NCI-H2171 (cell line): ENCODE measurements around the gene FSIP1.

Experiments used
- DNase-seq: peaks from one replicate; lab custom pipeline; 2025; lab: John Stamatoyannopoulos, UW

FSIP1 gene

GRCh38 chr15:39756806-39757522 lies 25.7 kb downstream of the FSIP1 start:
- DNase-seq = peak; percentile 76

- no peak for DNase-seq
Observed at GRCh38 chr15:39752991-39753390, 29.6 kb downstream of the FSIP1 start.

GRCh38 chr15:39752246-39752645 lies 30.4 kb downstream of the FSIP1 start:
- no peak for DNase-seq

- no peak for DNase-seq
Observed at GRCh38 chr15:39748276-39748675, 34.4 kb downstream of the FSIP1 start.

DNA sequence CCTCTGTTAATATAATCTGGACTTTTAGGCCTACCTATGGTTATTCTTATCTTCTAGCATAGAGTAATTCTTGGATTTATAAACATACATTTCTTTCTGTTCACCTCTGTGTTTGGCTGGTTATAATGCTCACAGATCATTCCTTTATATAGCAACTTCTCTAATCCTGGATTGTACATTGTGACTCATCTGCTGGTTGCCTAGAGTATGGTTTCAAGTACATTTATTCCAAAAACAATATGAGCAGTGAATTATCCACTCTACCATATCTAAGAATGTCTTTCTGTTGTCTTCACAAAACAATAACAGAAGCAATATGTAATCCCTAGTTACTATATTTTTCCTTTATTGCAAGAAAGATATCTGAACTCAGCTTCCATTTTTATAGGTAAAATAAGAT lies 35.3 kb downstream of the FSIP1 start:
- DNase-seq = no peak

GRCh38 chr15:39746714-39747276 lies 35.8 kb downstream of the FSIP1 start:
- DNase-seq = no peak

GRCh38 chr15:39746176-39746575 lies 36.5 kb downstream of the FSIP1 start:
- DNase-seq = no peak

- no peak for DNase-seq
Observed at GRCh38 chr15:39745415-39745814, 37.2 kb downstream of the FSIP1 start.

- no peak for DNase-seq
Observed at GRCh38 chr15:39744334-39745103, 38.1 kb downstream of the FSIP1 start.

DNA sequence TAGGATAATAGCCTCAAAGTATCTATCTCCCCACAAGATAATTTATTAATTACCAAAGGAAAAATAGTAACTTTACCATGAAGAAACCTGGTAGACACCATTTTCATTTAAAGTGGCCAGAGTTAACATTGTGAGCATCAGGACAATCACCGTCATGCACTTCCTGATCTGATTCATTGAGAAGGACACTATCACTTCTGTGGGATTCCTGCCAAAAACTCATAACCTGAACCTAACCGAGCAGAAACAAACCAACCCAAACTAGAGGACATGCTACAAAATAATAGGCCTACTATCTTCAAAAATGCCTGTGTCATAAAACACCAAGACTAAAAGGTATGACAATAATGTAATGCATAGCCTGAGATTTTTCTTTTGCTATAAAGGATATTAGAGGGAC lies 39.0 kb downstream of the FSIP1 start:
- DNase-seq = no peak

- no peak for DNase-seq
Observed at GRCh38 chr15:39741258-39741657, 41.4 kb downstream of the FSIP1 start.

GRCh38 chr15:39738998-39739397 lies 43.6 kb downstream of the FSIP1 start:
- no peak for DNase-seq

- no peak for DNase-seq
Observed at GRCh38 chr15:39737196-39737550, 45.5 kb downstream of the FSIP1 start.

DNA sequence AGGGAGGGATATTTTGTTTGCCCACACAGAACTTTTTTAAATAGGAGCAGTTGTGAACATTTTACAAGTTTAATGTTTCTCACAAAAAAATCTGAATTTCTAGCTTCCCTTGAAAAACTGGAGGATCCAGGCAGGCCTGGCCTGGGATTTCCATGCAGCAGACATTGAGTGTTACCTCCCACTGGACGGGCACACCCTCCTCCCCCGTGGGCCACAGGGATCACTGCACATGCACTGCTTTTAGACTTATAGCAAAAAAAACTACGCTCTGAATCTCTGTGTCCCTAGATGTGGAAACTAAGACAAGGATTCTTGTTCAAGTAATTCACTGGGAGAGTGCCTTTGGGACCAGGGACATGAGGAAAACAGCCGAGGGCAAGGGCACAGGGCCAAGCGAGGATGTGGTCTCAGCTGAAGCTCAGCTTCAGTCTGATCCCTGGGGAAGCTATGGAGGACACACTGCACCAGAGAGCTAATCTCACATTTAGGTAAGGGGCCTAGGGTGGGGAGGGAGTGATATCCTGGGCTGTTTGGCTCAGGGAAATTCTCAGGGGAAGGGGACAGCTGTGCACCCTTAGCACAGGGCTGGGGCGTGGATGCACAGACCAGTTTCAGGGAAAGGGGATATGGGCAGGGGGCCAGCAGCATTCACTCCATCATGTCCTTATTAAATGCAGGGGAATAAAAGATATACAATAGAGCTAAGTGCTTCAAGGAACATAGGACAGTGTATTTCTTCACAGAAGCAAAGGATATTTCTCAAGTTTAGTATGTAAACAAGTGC lies 46.0 kb downstream of the FSIP1 start:
- peak; percentile 81 for DNase-seq

DNA sequence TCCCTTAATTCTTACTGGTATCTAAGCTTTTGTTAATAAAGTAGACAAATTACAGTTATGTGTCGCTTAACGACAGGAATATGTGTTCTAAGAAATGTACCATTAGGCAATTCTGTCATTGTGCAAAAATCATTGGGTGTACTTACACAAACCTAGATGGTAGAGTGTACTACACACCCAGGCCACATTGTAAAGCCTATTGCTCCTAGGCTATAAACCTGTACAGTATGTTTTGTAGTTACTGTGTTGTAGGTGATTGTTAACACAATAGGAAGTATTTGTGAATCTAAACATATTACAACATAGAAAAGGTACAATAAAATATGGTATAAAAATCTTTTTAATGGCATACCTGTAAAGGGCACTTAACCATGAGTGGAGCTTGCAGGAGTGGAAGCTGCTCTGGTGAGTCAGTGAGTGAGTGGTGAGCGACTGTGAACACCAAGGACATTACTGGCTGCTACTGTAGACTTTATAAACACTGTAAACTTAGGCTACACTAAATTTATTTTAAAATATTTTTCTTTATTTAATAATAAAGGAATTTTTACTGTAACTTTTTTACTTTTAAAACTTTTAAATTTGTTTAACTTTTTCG lies 47.4 kb downstream of the FSIP1 start:
- DNase-seq = no peak

GRCh38 chr15:39731266-39731665 lies 51.4 kb downstream of the FSIP1 start:
- no peak for DNase-seq

GRCh38 chr15:39730552-39730951 lies 52.1 kb downstream of the FSIP1 start:
- DNase-seq = no peak

DNA sequence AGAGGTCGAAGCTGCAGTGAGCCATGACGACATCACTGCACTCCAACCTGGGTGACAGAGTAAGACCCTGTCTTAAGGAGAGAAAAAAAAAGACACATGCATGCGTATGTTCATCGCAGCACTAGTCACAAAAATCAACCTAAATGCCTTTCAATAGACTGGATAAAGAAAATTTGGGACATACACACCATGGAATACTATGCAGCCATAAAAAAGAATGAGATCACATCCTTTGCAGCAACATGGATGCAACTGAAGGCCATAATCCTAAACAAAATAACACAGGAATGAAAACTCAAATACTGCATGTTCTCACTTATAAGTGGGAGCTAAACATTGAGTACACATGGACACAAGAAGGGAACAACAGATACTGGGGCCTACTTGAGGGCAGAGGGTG lies 53.1 kb downstream of the FSIP1 start:
- no peak for DNase-seq

DNA sequence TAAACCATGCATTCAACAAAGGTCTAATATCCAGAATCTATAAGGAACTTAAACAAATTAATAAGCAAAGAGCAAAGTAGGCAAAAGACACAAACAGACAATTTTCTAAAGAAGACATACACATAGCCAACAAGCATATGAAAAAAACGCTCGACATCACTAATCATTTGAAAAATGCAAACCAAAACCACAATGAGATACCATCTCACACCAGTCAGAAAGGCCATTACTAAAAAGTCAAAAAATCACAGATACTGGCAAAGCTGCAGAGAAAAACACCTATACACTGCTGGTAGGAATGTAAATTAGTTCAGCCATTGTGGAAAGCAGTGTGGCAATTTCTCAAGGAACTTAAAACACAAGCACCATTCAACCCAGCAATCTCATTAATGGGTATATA lies 53.8 kb downstream of the FSIP1 start:
- DNase-seq = no peak

GRCh38 chr15:39721893-39722292 lies 60.7 kb downstream of the FSIP1 start:
- no peak for DNase-seq

DNA sequence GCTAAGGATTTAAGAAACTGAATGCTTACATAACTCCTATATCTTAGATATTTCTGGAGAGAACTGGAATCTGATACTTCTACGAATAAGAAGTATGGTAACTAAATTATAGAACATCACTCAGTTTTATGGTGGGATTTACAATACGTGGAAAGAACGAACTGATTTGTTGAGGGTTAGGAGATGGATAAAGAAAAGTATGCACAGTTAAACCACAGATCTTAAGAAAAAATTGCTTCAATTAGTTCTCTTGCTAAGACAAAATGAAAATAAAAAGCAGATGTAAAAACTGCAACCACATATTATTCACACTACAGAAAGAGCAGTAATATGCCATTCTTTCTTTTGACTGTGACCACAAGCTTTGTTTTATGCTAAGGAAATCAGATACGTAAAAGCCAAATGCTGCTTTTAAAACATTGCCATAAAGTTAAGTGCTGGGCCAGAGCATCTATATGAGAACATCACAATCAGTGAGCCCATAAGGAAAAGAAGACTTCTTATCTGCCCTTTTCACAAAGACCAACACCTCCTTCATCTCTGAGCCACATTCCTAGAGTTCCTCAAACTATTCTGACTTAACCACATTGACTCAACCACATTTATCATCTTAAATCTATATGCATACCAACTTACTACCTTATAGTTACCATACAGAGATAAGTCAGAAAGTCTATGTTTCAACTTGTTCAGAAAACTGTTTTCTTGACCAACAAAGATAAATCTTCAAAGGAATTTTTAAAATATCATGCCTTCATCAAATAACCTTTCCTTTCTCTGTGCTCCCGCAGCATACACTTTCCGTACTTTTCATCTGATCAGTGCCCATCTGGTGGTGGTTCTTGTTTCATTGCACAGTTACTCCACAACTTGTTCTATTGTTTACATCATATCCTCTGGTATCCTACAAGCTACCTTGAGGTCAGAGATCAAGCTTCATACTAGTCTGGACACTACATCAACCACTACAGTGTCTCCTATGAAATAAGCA lies 61.7 kb downstream of the FSIP1 start:
- no peak for DNase-seq
